Smooth muscle cell (in vitro differentiated cells): ENCODE measurements around the gene ISOC2. TPM values are rescaled to one million over a fixed set of nuclear protein-coding genes. Genes with fewer than 3 reads are reported as not detected.

Experiments
- DNase-seq: peaks from one replicate; lab custom pipeline; 2025; ENCODE audit not compliant: unreplicated experiment; lab: John Stamatoyannopoulos, UW
- H2AFZ ChIP-seq: fragments of 200-600 bp; sonication (generic); 2 replicates; pipeline ENCODE4 v1.6.0; 2016; ENCODE audit warnings: antibody characterized with exemption, low read depth, mild to moderate bottlenecking
- H3F3A ChIP-seq: fragments of 200-600 bp; sonication (generic); 2 replicates; pipeline ENCODE4 v1.6.0; 2017; ENCODE audit warnings: antibody characterized with exemption, low read depth
- H3K27ac ChIP-seq: fragments of 200-600 bp; sonication (generic); 2 replicates; pipeline ENCODE4 v1.5.1; 2016; ENCODE audit warnings: low read depth, mild to moderate bottlenecking
- H3K27me3 ChIP-seq: fragments of 200-600 bp; sonication (generic); 2 replicates; pipeline ENCODE4 v1.6.1; 2016; ENCODE audit warnings: low read depth, mild to moderate bottlenecking
- H3K36me3 ChIP-seq: fragments of 200-600 bp; sonication (generic); 2 replicates; pipeline ENCODE4 v1.5.1; 2016; ENCODE audit warnings: low read depth
- H3K4me1 ChIP-seq: fragments of 200-600 bp; sonication (generic); 2 replicates; pipeline ENCODE4 v1.5.1; 2016; ENCODE audit warnings: low read depth
- H3K4me2 ChIP-seq: fragments of 200-600 bp; sonication (generic); 2 replicates; pipeline ENCODE4 v1.6.0; 2016; ENCODE audit warnings: mild to moderate bottlenecking
- H3K4me3 ChIP-seq: fragments of 200-600 bp; sonication (generic); 2 replicates; pipeline ENCODE4 v1.5.1; 2016; ENCODE audit warnings: mild to moderate bottlenecking
- H3K79me2 ChIP-seq: fragments of 200-600 bp; sonication (generic); 2 replicates; pipeline ENCODE4 v1.6.0; 2016; ENCODE audit warnings: low read depth, mild to moderate bottlenecking
- H3K9ac ChIP-seq: fragments of 200-600 bp; sonication (generic); 2 replicates; pipeline ENCODE4 v1.6.0; 2016; ENCODE audit warnings: low read depth
- H3K9me3 ChIP-seq: fragments of 200-600 bp; sonication (generic); replicated peaks from 2 replicates; pipeline ENCODE4 v1.5.1; 2016; ENCODE audit warnings: low read depth
- H4K20me1 ChIP-seq: fragments of 200-600 bp; sonication (generic); 2 replicates; pipeline ENCODE4 v1.6.0; 2016; ENCODE audit warnings: low read depth
- CTCF ChIP-seq: fragments of 200-600 bp; sonication (generic); IDR thresholded peaks from 2 replicates; pipeline ENCODE4 v1.5.1; 2017; ENCODE audit warnings: borderline replicate concordance, mild to moderate bottlenecking, antibody characterized with exemption; ENCODE audit not compliant: insufficient read depth, poor library complexity, severe bottlenecking
- WGBS: methylation state at CpG from one replicate; pipeline ENCODE4 v1.1.7; 2016; ENCODE audit warnings: low lambda C conversion rate; 5-methylcytosine and 5-hydroxymethylcytosine counted together
- polyA plus RNA-seq: library from polyadenylated mRNA; unstranded; fragments of >200 nt; fragmentation: Nextera tagmentation; extraction: Ambion mirVana; gene quantifications from 2 replicates; pipeline ENCODE4 v1.2.1, GENCODE V29; 2016
- total RNA-seq: library from RNA; depleted of rRNA; stranded (reverse); fragments of >200 nt; gene quantifications from 2 replicates; pipeline ENCODE4 v1.2.3, GENCODE V29; 2014

ISOC2 gene
- total and polyA plus RNA-seq, 2 experiments from 2014 or later = 56.5 to 61.4 TPM

DNA sequence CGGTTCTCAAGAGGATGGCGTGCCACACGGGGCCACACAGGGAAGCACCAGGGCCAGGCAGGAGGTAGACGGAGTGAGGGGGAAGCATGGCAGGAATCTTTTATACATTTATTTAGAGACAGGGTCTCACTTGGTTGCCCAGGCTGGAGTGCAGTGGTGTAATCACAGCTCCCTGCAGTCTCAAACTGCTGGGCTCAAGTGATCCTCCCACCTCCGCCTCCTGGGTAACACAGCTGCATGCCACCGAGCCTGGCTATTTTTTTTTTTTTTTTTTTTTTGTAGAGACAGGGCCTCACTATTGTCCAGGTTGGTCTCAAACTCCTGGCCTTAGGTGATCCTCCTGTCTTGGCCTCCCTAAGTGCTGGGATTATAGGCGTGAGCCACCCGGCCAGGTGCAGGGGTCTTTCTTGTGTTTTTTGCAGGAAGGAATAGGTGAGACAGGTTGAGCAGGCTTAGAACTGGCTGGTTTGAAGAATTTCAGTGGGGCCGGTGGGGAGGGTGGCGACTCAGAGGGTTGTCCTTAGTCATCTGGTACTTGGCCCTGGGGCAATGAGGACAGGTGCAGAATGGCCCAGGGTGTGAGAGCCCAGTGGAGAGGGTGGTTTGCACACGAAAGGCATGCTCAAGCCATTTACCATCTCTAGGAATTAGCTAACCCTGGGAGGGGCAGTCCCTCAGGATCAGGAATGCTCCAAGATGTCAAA lies 34.4 kb upstream of the ISOC2 start:
- H3K79me2 ChIP-seq = no peaks in the 10 kb centered on the region
- TF ChIP-seq CTCF = no peak
- H3F3A ChIP-seq = no peaks in the 10 kb centered on the region
- H4K20me1 ChIP-seq = no peaks in the 10 kb centered on the region
- 64% methylated on average over 11 of the region's 11 CpGs for WGBS
- H3K4me3 ChIP-seq = no peak overlapping the region
- H3K27ac ChIP-seq = no peak overlapping the region
- H3K36me3 ChIP-seq = no peaks in the 10 kb centered on the region
- H3K4me2 ChIP-seq = no peak overlapping the region
- no peaks in the 10 kb centered on the region for H3K27me3 ChIP-seq
- H3K4me1 ChIP-seq = no peaks in the 10 kb centered on the region
- H3K9ac ChIP-seq = no peak overlapping the region
- no peak overlapping the region for H2AFZ ChIP-seq
- no peaks in the 10 kb centered on the region for H3K9me3 ChIP-seq
- no peak for DNase-seq

GRCh38 chr19:55494172-55494761 lies 32.8 kb upstream of the ISOC2 start:
- Histone ChIP-seq H3K27ac (no peak overlapping the region), H3K9ac (no peak overlapping the region)

GRCh38 chr19:55493645-55494171 lies 32.3 kb upstream of the ISOC2 start:
- Histone ChIP-seq H3K27ac (no peak overlapping the region), H3K9ac (no peak overlapping the region), H3K27me3 (no peaks in the 10 kb centered on the region), H3K36me3 (no peaks in the 10 kb centered on the region), H3K9me3 (no peaks in the 10 kb centered on the region), H2AFZ (no peak overlapping the region), H3K79me2 (no peaks in the 10 kb centered on the region), H3K4me3 (no peak overlapping the region), H4K20me1 (no peaks in the 10 kb centered on the region), H3K4me1 (peaks cover 4% of the 10 kb centered on the region), H3K4me2 (no peak overlapping the region), H3F3A (no peaks in the 10 kb centered on the region)
- WGBS = 94% methylated on average over 17 of the region's 38 CpGs
- TF ChIP-seq CTCF = no peak
- no peak for DNase-seq

More at GRCh38 chr19:55494172-55494761, 32.8 kb upstream of the ISOC2 start:
- Histone ChIP-seq H4K20me1 (no peaks in the 10 kb centered on the region), H3K36me3 (no peaks in the 10 kb centered on the region), H2AFZ (no peak overlapping the region), H3K9me3 (no peaks in the 10 kb centered on the region), H3K4me2 (no peak overlapping the region), H3K79me2 (no peaks in the 10 kb centered on the region), H3K4me3 (no peak overlapping the region), H3K4me1 (peaks cover 1% of the 10 kb centered on the region), H3F3A (no peaks in the 10 kb centered on the region), H3K27me3 (no peaks in the 10 kb centered on the region)
- no peak for DNase-seq
- 77% methylated on average over 22 of the region's 22 CpGs for WGBS
- TF ChIP-seq CTCF = no peak
